ENCODE data around the gene DVL1.

DNA sequence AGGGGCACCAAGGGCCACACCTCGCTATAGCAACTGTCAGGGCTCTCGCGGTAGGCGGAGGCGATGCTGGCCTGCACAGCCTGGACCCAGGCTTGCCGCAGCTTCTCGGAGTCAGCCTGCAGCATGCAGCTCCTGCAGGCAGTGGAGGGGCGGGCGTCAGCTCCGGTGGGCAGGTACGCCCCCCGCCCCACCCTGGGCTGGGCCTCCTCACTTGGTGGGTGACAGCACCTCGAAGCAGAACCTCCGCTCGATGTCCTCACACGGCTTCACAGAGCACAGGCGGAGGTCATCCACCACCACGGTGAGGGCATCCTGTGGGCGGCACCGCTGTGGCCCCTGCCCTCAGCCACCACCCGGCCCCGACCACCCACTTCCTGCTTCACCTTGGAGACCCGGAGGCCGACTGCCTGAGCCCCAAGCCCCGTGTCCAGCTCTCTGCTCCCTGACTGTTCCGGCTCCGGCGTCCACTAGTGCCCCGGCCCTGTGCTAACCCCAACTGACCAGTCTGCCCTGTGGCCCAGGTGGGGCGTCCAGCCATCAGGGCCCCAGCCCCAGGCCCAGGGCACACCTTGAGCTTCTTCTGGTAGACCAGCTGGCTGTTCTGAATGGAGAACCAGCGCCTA, 51.3 kb downstream of the DVL1 start:
- TF ChIP-seq REST (IDR thresholded peaks at IDR 0.05; ENCODE audit: insufficient read depth in 1 of 2, low read depth in 2 of 2, low read length in 2 of 2): no peak
- TF ChIP-seq FOXP2 (optimal IDR thresholded peaks at IDR 0.05; ENCODE audit: borderline replicate concordance, extremely low read depth, extremely low read length, insufficient read depth): no peak
- TF ChIP-seq TAF1 (IDR thresholded peaks at IDR 0.05; ENCODE audit: borderline replicate concordance, insufficient read depth, low read length): no peak
- TF ChIP-seq POLR2AphosphoS5 (IDR thresholded peaks at IDR 0.05; ENCODE audit: low read depth, low read length): no peak
- no peak for TF ChIP-seq SIN3A (IDR thresholded peaks at IDR 0.05; ENCODE audit: borderline replicate concordance, insufficient read depth, low read length)
